Fibroblast of the aortic adventitia (primary cell): ENCODE data around the gene NFIX. TPM values are rescaled to one million over a fixed set of nuclear protein-coding genes. Genes with fewer than 3 reads are reported as not detected.

Experiments
- DNase-seq: peaks from one replicate; pipeline ENCODE4 v3.0.0-alpha.2; 2010; ENCODE audit warnings: low read depth
- H3K4me3 ChIP-seq: 2 replicates; pipeline ENCODE4 v1.5.1; 2011; ENCODE audit warnings: low read depth, mild to moderate bottlenecking, control low read depth, low read length, moderate library complexity
- total RNA-seq: library from RNA; depleted of rRNA; stranded (reverse); fragments of >200 nt; gene quantifications from 2 replicates; pipeline ENCODE4 v1.2.3, GENCODE V29; 2012; ENCODE audit warnings: low replicate concordance
- TF ChIP-seq, protein P1 (sequence below): IDR thresholded peaks from 2 replicates; pipeline ENCODE4 v1.5.1; 2011; ENCODE audit warnings: mild to moderate bottlenecking, low read length, control low read depth, inconsistent platforms; ENCODE audit not compliant: insufficient read depth

NFIX gene
- total RNA-seq, 1 donor: 160 TPM

DNA sequence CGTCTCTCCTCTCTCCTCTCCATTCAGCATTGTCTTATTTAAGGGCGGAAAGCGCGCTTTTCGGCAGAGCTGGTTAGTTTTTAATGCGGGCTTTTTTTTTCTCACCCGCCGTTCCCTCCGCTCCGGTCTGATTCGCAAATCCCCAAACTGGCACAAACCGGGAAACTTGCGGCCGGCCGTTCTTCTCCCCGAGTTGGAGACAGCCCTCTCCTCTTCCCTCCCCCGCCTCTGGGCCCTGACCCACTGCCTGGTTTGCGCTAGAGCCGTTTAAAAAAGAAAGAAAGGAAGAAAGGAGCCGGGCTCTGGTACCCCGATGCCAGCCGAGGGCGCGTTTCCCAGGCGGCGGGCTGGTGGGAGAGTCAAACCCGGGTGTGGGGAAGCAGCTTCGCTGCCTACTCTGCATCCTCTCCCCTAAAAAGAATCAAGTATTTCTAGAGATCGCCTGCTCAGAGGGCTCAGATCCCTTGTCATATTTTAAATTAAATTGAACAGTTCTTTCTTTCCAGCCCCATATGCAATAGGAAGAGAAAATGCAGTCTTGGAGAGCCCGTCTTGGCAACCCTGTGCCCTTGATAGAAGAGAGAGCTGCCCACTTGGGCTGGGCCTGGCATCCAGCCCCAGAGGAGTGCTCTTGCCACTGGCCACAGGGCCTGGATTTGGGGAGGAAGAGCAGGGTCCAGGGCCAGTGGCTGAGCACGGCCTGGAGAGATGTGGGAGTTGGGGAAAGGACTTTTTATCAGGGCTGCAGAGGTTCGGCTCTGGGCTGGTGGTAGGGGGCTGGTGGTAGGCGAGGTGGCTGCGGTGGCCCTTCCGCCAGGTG lies 19.0 kb downstream of the NFIX start:
- peak; percentile 66 for DNase-seq
- TF ChIP-seq, protein P1, sequence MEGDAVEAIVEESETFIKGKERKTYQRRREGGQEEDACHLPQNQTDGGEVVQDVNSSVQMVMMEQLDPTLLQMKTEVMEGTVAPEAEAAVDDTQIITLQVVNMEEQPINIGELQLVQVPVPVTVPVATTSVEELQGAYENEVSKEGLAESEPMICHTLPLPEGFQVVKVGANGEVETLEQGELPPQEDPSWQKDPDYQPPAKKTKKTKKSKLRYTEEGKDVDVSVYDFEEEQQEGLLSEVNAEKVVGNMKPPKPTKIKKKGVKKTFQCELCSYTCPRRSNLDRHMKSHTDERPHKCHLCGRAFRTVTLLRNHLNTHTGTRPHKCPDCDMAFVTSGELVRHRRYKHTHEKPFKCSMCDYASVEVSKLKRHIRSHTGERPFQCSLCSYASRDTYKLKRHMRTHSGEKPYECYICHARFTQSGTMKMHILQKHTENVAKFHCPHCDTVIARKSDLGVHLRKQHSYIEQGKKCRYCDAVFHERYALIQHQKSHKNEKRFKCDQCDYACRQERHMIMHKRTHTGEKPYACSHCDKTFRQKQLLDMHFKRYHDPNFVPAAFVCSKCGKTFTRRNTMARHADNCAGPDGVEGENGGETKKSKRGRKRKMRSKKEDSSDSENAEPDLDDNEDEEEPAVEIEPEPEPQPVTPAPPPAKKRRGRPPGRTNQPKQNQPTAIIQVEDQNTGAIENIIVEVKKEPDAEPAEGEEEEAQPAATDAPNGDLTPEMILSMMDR: no peak
- peak overlapping the region; percentile 63 for H3K4me3 ChIP-seq

DNA sequence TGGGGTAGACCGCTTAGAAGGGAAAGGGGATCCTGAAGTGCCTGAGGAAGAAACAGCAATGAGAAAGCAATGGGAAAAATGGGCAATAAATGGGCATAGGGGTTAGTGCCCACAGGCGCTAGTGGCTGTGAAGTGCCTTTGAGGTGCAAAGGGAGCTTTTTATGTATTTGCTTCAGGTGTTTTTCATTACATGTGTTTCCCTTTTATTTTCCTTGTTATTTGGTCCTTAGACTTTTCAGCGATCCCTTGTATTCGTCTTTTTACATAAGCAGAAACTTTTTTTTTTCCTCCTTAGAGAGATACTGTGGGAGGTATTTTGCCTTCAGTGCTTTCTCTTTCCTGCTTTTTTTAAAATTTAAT lies 19.6 kb downstream of the NFIX start:
- TF ChIP-seq, protein P1: no peak
- H3K4me3 ChIP-seq: peak overlapping the region; percentile 63
- peak; percentile 54 for DNase-seq

DNA sequence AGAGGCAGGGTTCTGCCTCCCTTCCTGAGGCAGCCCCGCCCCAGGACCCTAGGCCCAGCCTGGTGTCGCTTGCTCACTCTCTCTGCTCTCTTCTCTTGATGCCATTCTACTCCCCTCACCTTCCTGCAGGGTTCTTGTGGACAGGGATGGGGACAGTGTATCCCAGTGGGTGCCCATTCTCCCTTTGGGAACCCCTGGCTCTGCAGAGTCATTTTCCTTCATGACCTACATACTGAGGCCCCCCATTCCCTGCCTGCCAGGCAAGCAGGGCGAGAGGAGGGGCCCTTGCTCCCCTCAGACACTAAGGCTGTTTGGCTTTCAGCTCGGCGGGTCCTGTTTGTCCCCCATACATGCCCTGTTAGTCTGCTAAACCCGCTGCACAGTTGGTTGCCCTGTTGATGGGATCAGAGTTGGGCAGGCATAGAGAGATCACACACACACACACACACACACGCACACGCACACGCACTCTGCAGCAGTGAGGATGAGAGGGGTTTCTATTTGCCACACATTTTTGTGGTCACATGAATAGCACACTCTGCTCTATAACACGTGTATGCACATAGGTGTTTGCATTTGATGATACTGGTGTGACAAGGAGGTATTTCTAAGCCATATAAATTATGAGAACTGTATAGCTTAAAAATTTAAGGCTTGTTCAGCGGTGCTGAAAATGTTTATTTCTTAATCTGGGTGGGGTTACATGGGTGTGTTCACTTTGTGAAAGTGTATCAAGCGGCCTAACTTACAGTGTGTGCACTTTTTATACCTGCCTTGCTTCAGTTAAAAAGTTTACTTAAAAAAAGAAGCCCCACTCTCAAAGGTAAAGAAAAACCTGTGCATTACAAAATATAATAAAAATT lies 20.3 kb downstream of the NFIX start:
- H3K4me3 ChIP-seq: peak overlapping the region; percentile 4
- DNase-seq: peak; percentile 73
- TF ChIP-seq, protein P1: no peak

DNA sequence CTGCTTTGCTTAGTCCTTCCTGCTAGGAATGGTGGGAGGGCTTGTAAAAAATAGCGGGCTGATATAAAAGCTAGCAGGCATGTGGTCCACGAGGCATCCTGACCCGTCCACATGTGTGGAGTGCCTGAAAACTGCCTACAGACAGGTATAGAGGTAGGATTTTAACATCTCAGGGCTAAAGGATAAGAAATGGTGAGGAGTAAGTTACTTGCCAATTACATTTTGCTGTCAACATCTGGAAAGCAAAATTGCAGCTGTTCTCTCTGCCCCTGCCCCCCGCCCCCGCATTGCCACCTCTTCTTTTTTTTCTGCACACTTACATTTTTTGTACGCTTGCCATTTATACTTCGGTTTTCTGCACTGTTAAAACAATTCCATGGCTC lies 21.0 kb downstream of the NFIX start:
- peak overlapping the region; percentile 3 for H3K4me3 ChIP-seq
- DNase-seq: peak; percentile 44
- TF ChIP-seq, protein P1: no peak

DNA sequence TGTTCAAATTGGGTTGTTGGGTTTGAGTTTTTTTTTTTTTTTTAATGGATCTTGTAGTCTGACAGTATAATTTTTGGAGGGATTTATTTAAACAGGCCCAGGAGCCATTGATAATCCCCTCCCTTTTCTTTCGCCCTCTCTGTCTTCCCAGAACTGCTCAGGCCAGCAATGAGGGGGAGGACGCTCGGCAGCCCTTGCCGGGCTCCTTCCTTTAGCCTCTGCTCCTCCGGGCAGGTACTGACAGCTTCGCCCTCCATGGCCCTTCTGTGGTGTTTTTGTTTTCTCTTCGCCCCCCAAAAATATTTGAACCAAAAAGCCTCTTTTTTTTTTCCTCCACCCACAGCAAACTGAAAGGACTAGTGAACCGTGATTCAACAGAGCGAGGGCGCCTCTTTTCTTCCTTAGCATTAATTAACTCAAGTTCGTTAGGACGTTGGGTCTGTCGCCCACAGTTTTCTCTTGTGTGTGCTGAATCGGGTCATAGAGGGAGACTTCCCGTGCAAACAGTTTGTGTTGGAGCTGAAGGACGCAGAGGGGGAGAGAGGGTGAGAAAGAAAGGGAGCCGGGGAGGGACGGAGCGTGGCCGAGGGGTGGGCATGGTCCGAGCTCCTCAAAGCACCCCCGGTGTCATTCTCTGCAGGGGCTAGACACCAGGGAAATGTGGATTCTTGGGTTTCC lies 21.5 kb downstream of the NFIX start:
- peak overlapping the region; percentile 52 for H3K4me3 ChIP-seq
- TF ChIP-seq, protein P1: no peak
- DNase-seq: peak; percentile 47

DNA sequence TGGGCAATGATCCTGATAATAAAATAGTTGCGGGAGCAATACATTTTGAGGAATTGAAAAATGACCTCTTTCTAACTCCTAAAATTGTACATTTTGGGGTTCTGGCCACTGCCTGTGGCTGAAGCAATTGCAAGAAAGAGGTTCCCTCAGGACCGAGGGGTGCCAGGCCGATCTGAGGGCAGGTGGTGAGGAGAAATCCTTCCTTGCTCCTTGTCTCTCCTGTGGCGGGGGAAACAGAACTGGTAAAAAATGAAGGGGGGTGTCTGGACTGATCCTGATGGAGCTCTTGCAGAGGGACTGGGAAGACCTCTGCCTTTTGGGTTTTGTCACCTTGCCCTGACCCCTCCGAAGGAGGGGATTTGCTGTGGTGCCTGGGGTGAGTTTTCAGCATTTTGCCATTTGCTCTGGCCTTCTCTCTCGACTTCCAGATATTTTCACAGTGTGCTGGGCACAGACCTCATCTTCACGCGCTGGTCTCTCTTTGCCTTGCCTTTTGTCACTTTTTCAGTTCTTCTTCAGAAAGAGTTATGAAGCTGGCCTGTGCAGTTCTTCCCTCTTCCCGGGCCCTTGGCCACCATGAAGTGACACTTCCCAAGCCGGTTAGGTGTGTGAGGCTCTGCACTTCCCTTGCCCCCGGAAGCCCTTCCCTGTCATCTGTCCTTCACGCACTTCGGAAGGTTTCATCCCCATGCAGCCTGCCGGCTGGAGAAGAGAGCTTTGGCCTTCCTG lies 22.2 kb downstream of the NFIX start:
- H3K4me3 ChIP-seq: peak overlapping the region; percentile 52
- peak; percentile 44 for DNase-seq
- TF ChIP-seq, protein P1: no peak
